HepG2 (cell line): ENCODE data around the gene INSIG1.

ENCODE experiments used
- BCL3 ChIP-seq: sonication (generic); formaldehyde crosslinking; IDR thresholded peaks from 2 replicates; pipeline ENCODE4 v1.5.1; 2020; ENCODE audit warnings: mild to moderate bottlenecking, missing genetic modification reagents, moderate library complexity
- KAT8 ChIP-seq: IDR thresholded peaks from 2 replicates; pipeline ENCODE4 v1.6.1; 2016; ENCODE audit warnings: missing genetic modification reagents, missing compliant biosample characterization
- KLF16 ChIP-seq, 2 experiments: sonication (generic) in 1 of 2; formaldehyde crosslinking in 1 of 2; IDR thresholded peaks; 2 replicates each; pipeline versions ENCODE4 v1.6.1 to v1.8.0; 2016 to 2023; ENCODE audit warnings: missing genetic modification reagents in 2 of 2, missing compliant biosample characterization in 1 of 2
- NAIF1 ChIP-seq: sonication (generic); formaldehyde crosslinking; IDR thresholded peaks from 2 replicates; pipeline ENCODE4 v1.5.0; 2020; ENCODE audit warnings: mild to moderate bottlenecking, missing genetic modification reagents, borderline replicate concordance
- PAF1 ChIP-seq: IDR thresholded peaks from 2 replicates; pipeline ENCODE4 v1.6.1; 2016; ENCODE audit warnings: missing genetic modification reagents, missing compliant biosample characterization
- PHF21A ChIP-seq: sonication (generic); formaldehyde crosslinking; IDR thresholded peaks from 2 replicates; pipeline ENCODE4 v1.5.0; 2020; ENCODE audit warnings: mild to moderate bottlenecking, missing genetic modification reagents
- POLR2A ChIP-seq, 2 experiments: IDR thresholded peaks; 2 replicates each; pipeline ENCODE4 v1.6.1; 2011; ENCODE audit warnings: low read depth in 2 of 2, low read length in 2 of 2, mild to moderate bottlenecking in 1 of 2, moderate library complexity in 1 of 2; ENCODE audit not compliant: insufficient read depth in 1 of 2
- ZNF326 ChIP-seq: sonication (generic); formaldehyde crosslinking; IDR thresholded peaks from 2 replicates; pipeline ENCODE4 v1.4.0; 2020; ENCODE audit warnings: missing genetic modification reagents, borderline replicate concordance
- ZNF749 ChIP-seq: sonication (generic); formaldehyde crosslinking; IDR thresholded peaks from 2 replicates; pipeline ENCODE4 v1.8.0; 2022; ENCODE audit warnings: mild to moderate bottlenecking, missing genetic modification reagents, moderate library complexity, borderline replicate concordance
- TF ChIP-seq, protein P1 (sequence below): sonication (generic); formaldehyde crosslinking; IDR thresholded peaks from 2 replicates; pipeline ENCODE4 v1.5.1; 2020; ENCODE audit warnings: mild to moderate bottlenecking, missing genetic modification reagents, borderline replicate concordance
- TF ChIP-seq, protein P2 (sequence below): sonication (generic); formaldehyde crosslinking; IDR thresholded peaks from 2 replicates; pipeline ENCODE4 v1.5.0; 2020; ENCODE audit warnings: mild to moderate bottlenecking, missing genetic modification reagents, moderate library complexity
- TF ChIP-seq, protein P3 (sequence below): sonication (generic); formaldehyde crosslinking; IDR thresholded peaks from 2 replicates; pipeline ENCODE4 v1.4.0; 2020; ENCODE audit warnings: missing genetic modification reagents, mild to moderate bottlenecking, borderline replicate concordance
- TF ChIP-seq, protein P4 (sequence below): sonication (generic); formaldehyde crosslinking; IDR thresholded peaks from 2 replicates; pipeline ENCODE4 v1.9.0; 2022; ENCODE audit warnings: missing genetic modification reagents, mild to moderate bottlenecking, borderline replicate concordance

GRCh38 chr7:155336812-155337602, 39.3 kb downstream of the INSIG1 start:
- TF ChIP-seq, protein P1, sequence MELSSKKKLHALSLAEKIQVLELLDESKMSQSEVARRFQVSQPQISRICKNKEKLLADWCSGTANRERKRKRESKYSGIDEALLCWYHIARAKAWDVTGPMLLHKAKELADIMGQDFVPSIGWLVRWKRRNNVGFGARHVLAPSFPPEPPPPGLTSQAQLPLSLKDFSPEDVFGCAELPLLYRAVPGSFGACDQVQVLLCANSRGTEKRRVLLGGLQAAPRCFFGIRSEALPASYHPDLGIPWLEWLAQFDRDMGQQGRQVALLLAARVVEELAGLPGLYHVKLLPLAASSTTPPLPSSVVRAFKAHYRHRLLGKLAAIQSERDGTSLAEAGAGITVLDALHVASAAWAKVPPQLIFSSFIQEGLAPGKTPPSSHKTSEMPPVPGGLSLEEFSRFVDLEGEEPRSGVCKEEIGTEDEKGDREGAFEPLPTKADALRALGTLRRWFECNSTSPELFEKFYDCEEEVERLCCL (CRISPR knock-in tag): no peak
- TF ChIP-seq ZNF749 (CRISPR knock-in tag) (no peak), POLR2A (IDR thresholded peaks at IDR 0.05; ENCODE audit: insufficient read depth in 1 of 2, low read depth in 2 of 2, low read length in 2 of 2) (no peak), PHF21A (CRISPR knock-in tag) (no peak), ZNF326 (CRISPR knock-in tag) (no peak), PAF1 (CRISPR knock-in tag) (no peak), BCL3 (no peak), KAT8 (CRISPR knock-in tag) (no peak), NAIF1 (CRISPR knock-in tag) (no peak), KLF16 (CRISPR knock-in tag; IDR thresholded peaks at IDR 0.05) (no peak)
- TF ChIP-seq, protein P2, sequence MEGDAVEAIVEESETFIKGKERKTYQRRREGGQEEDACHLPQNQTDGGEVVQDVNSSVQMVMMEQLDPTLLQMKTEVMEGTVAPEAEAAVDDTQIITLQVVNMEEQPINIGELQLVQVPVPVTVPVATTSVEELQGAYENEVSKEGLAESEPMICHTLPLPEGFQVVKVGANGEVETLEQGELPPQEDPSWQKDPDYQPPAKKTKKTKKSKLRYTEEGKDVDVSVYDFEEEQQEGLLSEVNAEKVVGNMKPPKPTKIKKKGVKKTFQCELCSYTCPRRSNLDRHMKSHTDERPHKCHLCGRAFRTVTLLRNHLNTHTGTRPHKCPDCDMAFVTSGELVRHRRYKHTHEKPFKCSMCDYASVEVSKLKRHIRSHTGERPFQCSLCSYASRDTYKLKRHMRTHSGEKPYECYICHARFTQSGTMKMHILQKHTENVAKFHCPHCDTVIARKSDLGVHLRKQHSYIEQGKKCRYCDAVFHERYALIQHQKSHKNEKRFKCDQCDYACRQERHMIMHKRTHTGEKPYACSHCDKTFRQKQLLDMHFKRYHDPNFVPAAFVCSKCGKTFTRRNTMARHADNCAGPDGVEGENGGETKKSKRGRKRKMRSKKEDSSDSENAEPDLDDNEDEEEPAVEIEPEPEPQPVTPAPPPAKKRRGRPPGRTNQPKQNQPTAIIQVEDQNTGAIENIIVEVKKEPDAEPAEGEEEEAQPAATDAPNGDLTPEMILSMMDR (CRISPR knock-in tag): no peak
- TF ChIP-seq, protein P3, sequence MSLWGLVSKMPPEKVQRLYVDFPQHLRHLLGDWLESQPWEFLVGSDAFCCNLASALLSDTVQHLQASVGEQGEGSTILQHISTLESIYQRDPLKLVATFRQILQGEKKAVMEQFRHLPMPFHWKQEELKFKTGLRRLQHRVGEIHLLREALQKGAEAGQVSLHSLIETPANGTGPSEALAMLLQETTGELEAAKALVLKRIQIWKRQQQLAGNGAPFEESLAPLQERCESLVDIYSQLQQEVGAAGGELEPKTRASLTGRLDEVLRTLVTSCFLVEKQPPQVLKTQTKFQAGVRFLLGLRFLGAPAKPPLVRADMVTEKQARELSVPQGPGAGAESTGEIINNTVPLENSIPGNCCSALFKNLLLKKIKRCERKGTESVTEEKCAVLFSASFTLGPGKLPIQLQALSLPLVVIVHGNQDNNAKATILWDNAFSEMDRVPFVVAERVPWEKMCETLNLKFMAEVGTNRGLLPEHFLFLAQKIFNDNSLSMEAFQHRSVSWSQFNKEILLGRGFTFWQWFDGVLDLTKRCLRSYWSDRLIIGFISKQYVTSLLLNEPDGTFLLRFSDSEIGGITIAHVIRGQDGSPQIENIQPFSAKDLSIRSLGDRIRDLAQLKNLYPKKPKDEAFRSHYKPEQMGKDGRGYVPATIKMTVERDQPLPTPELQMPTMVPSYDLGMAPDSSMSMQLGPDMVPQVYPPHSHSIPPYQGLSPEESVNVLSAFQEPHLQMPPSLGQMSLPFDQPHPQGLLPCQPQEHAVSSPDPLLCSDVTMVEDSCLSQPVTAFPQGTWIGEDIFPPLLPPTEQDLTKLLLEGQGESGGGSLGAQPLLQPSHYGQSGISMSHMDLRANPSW (CRISPR knock-in tag): no peak
- TF ChIP-seq, protein P4, sequence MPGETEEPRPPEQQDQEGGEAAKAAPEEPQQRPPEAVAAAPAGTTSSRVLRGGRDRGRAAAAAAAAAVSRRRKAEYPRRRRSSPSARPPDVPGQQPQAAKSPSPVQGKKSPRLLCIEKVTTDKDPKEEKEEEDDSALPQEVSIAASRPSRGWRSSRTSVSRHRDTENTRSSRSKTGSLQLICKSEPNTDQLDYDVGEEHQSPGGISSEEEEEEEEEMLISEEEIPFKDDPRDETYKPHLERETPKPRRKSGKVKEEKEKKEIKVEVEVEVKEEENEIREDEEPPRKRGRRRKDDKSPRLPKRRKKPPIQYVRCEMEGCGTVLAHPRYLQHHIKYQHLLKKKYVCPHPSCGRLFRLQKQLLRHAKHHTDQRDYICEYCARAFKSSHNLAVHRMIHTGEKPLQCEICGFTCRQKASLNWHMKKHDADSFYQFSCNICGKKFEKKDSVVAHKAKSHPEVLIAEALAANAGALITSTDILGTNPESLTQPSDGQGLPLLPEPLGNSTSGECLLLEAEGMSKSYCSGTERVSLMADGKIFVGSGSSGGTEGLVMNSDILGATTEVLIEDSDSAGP (CRISPR knock-in tag): no peak
